ENCODE data around the gene STK39. TPM values are rescaled to one million over a fixed set of nuclear protein-coding genes. Genes with fewer than 3 reads are reported as not detected.

Gene STK39
- total RNA-seq, 1 experiment from 2014 or later = 22.1 TPM

- H3K4me2 ChIP-seq (ENCODE audit: insufficient read depth, insufficient read length, low read length) = no peak overlapping the region
- no peaks in the 10 kb centered on the region for H3K23me2 ChIP-seq (ENCODE audit: insufficient read length, low read depth, low read length, poor library complexity, severe bottlenecking)
- H3K56ac ChIP-seq (ENCODE audit: insufficient read length, low read depth, low read length) = no peak overlapping the region
- no peak overlapping the region for H3K23ac ChIP-seq (ENCODE audit: insufficient read length, low read depth, low read length)
- DNase-seq = no peak
- no peaks in the 10 kb centered on the region for H3K4me1 Mint-ChIP-seq
- H2AK5ac ChIP-seq (ENCODE audit: insufficient read length, low read length) = no peak overlapping the region
- H3K27me3 Mint-ChIP-seq (ENCODE audit: low read depth) = no peaks in the 10 kb centered on the region
- no peak overlapping the region for H2AFZ ChIP-seq (ENCODE audit: low read length)
- peaks cover 2 to 12% (median 7%) of the 10 kb centered on the region in 3 experiments for H3K36me3 Mint-ChIP-seq (ENCODE audit: insufficient read depth in 1 of 3, low read depth in 3 of 3)
- H2BK12ac ChIP-seq (ENCODE audit: insufficient read length, low read depth, low read length) = no peak overlapping the region
- H3K27ac Mint-ChIP-seq = no peak overlapping the region; a peak in 1 of 7 replicates
- H4K8ac ChIP-seq (replicated peaks; ENCODE audit: insufficient read length, low read depth, low read length) = no peak overlapping the region
- no peaks in the 10 kb centered on the region; a peak in 2 of 5 replicates for H3K9me3 Mint-ChIP-seq
- no peak overlapping the region for H3K4ac ChIP-seq (ENCODE audit: low read depth, low read length)
- H3T11ph ChIP-seq (ENCODE audit: low read length) = no peak overlapping the region
- no peak overlapping the region for H3K14ac ChIP-seq (ENCODE audit: insufficient read depth, low read length)
- H4K5ac ChIP-seq (ENCODE audit: insufficient read length, low read depth, low read length) = no peak overlapping the region
- no peak overlapping the region for H2BK20ac ChIP-seq (ENCODE audit: low read depth, low read length, poor library complexity, severe bottlenecking)
- H3K9ac ChIP-seq (ENCODE audit: extremely low read depth, insufficient read length, low read length) = no peak overlapping the region
- H3K18ac ChIP-seq (ENCODE audit: insufficient read length, low read depth, low read length) = no peak overlapping the region
- H3K4me3 Mint-ChIP-seq = no peak overlapping the region
- no peaks in the 10 kb centered on the region for H4K20me1 ChIP-seq (ENCODE audit: control insufficient read depth, insufficient read depth, insufficient read length)
- no peak overlapping the region for H2BK120ac ChIP-seq (ENCODE audit: low read depth, low read length, poor library complexity, severe bottlenecking)
- no peak overlapping the region for H2BK5ac ChIP-seq (ENCODE audit: insufficient read length, low read length)
- TF ChIP-seq, protein P1, sequence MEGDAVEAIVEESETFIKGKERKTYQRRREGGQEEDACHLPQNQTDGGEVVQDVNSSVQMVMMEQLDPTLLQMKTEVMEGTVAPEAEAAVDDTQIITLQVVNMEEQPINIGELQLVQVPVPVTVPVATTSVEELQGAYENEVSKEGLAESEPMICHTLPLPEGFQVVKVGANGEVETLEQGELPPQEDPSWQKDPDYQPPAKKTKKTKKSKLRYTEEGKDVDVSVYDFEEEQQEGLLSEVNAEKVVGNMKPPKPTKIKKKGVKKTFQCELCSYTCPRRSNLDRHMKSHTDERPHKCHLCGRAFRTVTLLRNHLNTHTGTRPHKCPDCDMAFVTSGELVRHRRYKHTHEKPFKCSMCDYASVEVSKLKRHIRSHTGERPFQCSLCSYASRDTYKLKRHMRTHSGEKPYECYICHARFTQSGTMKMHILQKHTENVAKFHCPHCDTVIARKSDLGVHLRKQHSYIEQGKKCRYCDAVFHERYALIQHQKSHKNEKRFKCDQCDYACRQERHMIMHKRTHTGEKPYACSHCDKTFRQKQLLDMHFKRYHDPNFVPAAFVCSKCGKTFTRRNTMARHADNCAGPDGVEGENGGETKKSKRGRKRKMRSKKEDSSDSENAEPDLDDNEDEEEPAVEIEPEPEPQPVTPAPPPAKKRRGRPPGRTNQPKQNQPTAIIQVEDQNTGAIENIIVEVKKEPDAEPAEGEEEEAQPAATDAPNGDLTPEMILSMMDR (conservative IDR thresholded peaks at IDR 0.05) = no peak
- H3K27ac ChIP-seq (ENCODE audit: insufficient read length, low read depth, low read length) = no peak overlapping the region
- no peaks in the 10 kb centered on the region for H3K9me3 ChIP-seq (ENCODE audit: control insufficient read depth, low read depth, low read length)
- no peak overlapping the region for H4K91ac ChIP-seq (ENCODE audit: insufficient read length, low read depth, low read length)
- no peaks in the 10 kb centered on the region for H3K79me2 ChIP-seq (ENCODE audit: insufficient read depth, low read length)
- H3K27me3 ChIP-seq (ENCODE audit: insufficient read depth, low read length) = no peaks in the 10 kb centered on the region
- H3K4me1 ChIP-seq (ENCODE audit: insufficient read depth, low read length) = no peaks in the 10 kb centered on the region
- no peaks in the 10 kb centered on the region for H3K79me1 ChIP-seq (ENCODE audit: insufficient read depth, low read depth, low read length, poor library complexity, severe bottlenecking)
- WGBS (ENCODE audit: extremely low coverage, insufficient read length, low lambda C conversion rate) = no CpG with 5 or more reads among the region's 3 CpGs
- no peak overlapping the region for H2BK15ac ChIP-seq (ENCODE audit: low read depth, low read length)
Measured at GRCh38 chr2:168105127-168105683, 142.2 kb downstream of the STK39 start.
